ENCODE data around the gene UBE2QL1.

Gene UBE2QL1

GRCh38 chr5:6485441-6485840, 36.8 kb downstream of the UBE2QL1 start:
- ChIA-PET POLR2A (no interaction called here), CTCF (no interaction called here)
- TF ChIP-seq CTCF (IDR thresholded peaks at IDR 0.05; ENCODE audit: insufficient read depth, low read length, missing control alignments): no peak
- H3K4me3 ChIP-seq (ENCODE audit: low read depth, low read length): no peak overlapping the region
- DNase-seq (ENCODE audit: low read depth, low spot score): no peak

- TF ChIP-seq CTCF (IDR thresholded peaks at IDR 0.05; ENCODE audit: insufficient read depth, low read length, missing control alignments): no peak
- CTCF ChIA-PET: no interaction called here
- POLR2A ChIA-PET: no interaction called here
- DNase-seq (ENCODE audit: low read depth, low spot score): no peak
- no peak overlapping the region for H3K4me3 ChIP-seq (ENCODE audit: low read depth, low read length)
Observed at GRCh38 chr5:6486074-6486473, 37.4 kb downstream of the UBE2QL1 start.

- H3K4me3 ChIP-seq (ENCODE audit: low read depth, low read length): no peak overlapping the region
- no peak for TF ChIP-seq CTCF (IDR thresholded peaks at IDR 0.05; ENCODE audit: insufficient read depth, low read length, missing control alignments)
- CTCF ChIA-PET: no interaction called here
- no peak for DNase-seq (ENCODE audit: low read depth, low spot score)
- POLR2A ChIA-PET: no interaction called here
Observed at GRCh38 chr5:6487081-6487480, 38.4 kb downstream of the UBE2QL1 start.

- CTCF ChIA-PET: no interaction called here
- no peak for DNase-seq (ENCODE audit: low read depth, low spot score)
- no peak for TF ChIP-seq CTCF (IDR thresholded peaks at IDR 0.05; ENCODE audit: insufficient read depth, low read length, missing control alignments)
- H3K4me3 ChIP-seq (ENCODE audit: low read depth, low read length): no peak overlapping the region
- POLR2A ChIA-PET: no interaction called here
Observed at GRCh38 chr5:6488021-6488420, 39.4 kb downstream of the UBE2QL1 start.

GRCh38 chr5:6489643-6490185, 41.1 kb downstream of the UBE2QL1 start:
- no peak for TF ChIP-seq CTCF (IDR thresholded peaks at IDR 0.05; ENCODE audit: insufficient read depth, low read length, missing control alignments)
- DNase-seq (ENCODE audit: low read depth, low spot score): no peak
- CTCF ChIA-PET: no interaction called here
- no peak overlapping the region for H3K4me3 ChIP-seq (ENCODE audit: low read depth, low read length)
- POLR2A ChIA-PET: no interaction called here

GRCh38 chr5:6490246-6490645, 41.6 kb downstream of the UBE2QL1 start:
- CTCF ChIA-PET: no interaction called here

More at GRCh38 chr5:6490246-6490645, 41.6 kb downstream of the UBE2QL1 start:
- H3K4me3 ChIP-seq (ENCODE audit: low read depth, low read length): no peak overlapping the region
- DNase-seq (ENCODE audit: low read depth, low spot score): no peak
- no peak for TF ChIP-seq CTCF (IDR thresholded peaks at IDR 0.05; ENCODE audit: insufficient read depth, low read length, missing control alignments)
- POLR2A ChIA-PET: no interaction called here
